ENCODE results near the gene RTN4RL1.

RTN4RL1 gene

GRCh38 chr17:1894753-1895339 is 130.3 kb downstream of the RTN4RL1 start:
- no peak for TF ChIP-seq CTCF (conservative IDR thresholded peaks at IDR 0.05)

DNA sequence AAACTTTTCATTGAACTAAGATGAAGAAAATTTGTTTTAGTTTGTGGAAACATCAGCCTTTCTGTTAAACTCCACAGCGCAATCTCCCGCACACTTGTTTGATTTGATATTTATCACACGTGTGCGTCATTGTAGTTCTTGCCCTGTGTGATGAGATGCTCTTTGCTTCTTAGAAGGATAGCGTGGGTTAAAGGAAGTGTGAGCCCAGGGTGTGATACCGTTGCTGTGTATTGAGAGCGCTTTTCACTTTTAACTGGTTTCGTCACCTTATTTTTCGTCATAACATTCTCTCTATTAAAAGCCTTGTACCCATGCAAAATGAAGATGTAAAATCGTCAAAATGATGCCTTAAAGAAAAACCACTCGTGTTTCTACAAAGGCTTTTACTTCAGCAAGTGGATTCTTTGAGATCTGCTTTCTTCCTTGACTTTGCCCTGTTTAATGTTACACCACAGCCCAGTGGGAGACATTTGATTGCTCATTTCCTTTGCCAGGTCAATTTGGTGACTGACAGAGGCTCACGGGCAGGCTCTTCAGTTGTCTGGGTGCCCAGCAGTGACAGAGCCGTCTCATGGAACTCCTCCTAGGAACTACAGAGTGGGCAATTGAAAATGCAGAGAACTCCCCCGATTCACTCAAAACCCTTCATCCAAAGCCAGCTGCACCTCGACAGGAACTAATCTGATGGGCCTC is 134.2 kb downstream of the RTN4RL1 start:
- TF ChIP-seq CTCF (conservative IDR thresholded peaks at IDR 0.05): no peak
- no peak overlapping the region for H3K27ac ChIP-seq

More at GRCh38 chr17:1894753-1895339, 130.3 kb downstream of the RTN4RL1 start:
- no peak overlapping the region for H3K27ac ChIP-seq

DNA sequence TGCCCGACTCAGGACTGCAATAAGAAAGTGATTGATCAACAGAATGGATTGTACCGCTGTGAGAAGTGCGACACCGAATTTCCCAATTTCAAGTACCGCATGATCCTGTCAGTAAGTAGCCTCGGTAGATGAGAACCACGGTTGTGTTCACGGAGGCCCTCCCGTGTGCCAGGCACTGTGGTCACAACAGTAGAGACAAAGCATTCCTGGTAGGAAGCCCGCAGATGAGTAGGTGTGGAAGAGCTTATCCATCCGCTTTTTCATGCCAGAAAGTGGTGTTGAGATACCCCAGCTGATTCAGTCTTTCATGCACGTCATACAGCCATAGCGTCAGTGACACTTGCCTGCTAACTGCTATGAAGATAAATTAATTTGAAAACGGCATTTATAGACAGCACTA is 136.4 kb downstream of the RTN4RL1 start:
- no peak for TF ChIP-seq CTCF (conservative IDR thresholded peaks at IDR 0.05)
- no peak overlapping the region for H3K27ac ChIP-seq

Data from VCaP (cell line).